ENCODE measurements around the gene TMEM132D.

The TMEM132D gene

DNA sequence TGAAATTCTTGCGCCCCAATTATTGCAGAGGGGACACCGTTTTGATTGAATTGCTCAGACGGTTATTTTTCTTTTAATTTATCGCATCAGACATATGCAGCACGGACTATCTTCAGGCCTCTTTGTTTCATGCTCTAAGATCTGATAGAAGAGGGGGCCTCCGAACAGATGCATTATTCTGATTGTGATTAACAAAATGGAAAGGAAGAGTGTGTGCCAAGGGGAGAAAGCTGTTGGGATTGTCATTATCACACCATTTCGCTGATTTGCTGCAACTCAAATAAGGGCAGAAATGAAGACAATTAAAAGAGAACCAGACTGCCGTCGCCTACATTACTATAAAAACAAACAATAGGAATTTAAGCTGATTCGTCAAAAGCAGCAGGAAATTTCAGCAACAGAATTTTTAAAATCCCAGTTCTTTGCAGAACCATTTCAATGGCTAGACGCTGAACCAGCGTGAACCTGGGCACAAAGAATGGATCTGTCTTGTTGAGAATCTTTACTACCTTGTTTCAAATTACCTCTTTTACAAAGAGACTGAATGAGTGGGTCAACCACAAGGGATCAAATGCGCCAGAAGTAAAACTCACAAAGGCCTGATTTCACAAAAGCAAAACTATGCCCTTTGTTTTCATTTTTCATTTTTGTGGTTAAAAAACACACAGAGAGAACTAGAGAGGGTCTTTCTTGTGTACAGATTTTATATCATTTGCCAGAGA is 30.6 kb downstream of the TMEM132D start:
- DNase-seq (ENCODE audit: low read depth) = no peak

GRCh38 chr12:129871991-129872972 is 31.5 kb downstream of the TMEM132D start:
- DNase-seq (ENCODE audit: low read depth) = no peak

GRCh38 chr12:129870796-129871195 is 33.0 kb downstream of the TMEM132D start:
- no peak for DNase-seq (ENCODE audit: low read depth)

DNA sequence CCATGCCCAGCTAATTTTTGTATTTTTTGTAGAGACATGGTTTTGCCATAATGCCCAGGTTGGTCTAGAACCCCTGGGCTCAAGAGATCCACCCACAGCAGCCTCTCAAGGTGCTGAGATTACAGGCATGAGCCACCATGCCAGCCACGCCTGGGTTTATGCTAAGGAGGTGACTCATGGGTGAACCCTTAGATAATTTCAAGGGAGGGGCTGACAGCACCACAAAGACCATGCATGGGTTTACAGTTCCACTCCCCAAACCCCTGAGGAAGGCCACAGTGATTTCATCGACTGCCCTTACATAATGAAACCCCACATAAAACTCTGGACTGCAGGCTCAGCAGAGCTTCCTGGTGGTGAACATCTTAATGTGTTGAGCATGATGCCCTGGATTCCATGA is 33.7 kb downstream of the TMEM132D start:
- DNase-seq (ENCODE audit: low read depth) = no peak

GRCh38 chr12:129868575-129868974 is 35.2 kb downstream of the TMEM132D start:
- no peak for DNase-seq (ENCODE audit: low read depth)

GRCh38 chr12:129863938-129864337 is 39.9 kb downstream of the TMEM132D start:
- no peak for DNase-seq (ENCODE audit: low read depth)

- no peak for DNase-seq (ENCODE audit: low read depth)
These were observed 41.2 kb downstream of the TMEM132D start for GRCh38 chr12:129862561-129863175.

GRCh38 chr12:129861951-129862350 is 41.9 kb downstream of the TMEM132D start:
- no peak for DNase-seq (ENCODE audit: low read depth)

GRCh38 chr12:129854591-129854990 is 49.2 kb downstream of the TMEM132D start:
- no peak for DNase-seq (ENCODE audit: low read depth)

DNA sequence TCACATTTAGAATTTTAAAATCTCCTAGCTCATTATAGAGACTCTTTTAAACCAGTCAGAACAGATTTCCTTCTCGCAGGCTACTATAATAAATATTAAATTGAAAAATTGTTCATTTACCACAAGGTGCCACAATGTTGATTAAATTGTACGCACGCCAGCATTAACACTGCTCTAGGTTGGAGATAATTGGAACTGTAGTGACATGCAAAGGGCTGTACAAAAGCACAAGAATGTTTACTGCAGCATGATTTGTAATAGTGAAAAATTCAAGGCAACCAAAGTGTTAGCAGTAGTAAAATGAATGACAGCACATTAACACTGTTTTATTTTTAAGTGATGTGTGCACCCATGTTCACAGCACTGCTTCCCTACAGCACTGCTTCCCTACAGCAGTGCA is 52.5 kb downstream of the TMEM132D start:
- DNase-seq (ENCODE audit: low read depth) = no peak

DNA sequence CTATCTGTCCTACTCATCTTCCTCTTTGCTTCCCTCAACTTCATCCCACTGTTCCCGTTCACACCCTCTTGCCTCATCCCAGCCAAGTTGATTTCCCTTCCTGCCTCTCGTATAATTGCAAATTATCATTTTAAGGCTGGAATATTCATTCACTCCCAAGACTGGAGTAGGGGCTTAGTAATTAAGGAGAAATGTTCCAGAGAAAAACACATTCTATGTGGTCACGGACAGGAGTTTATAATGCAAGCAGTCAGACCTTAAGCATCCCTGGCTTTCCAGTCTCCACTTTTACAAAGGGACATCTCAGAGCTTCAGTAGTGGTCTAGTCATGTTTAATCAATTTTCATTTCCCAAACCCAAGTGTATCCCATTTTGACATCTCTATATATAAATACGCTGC is 54.9 kb downstream of the TMEM132D start:
- DNase-seq (ENCODE audit: low read depth) = no peak

GRCh38 chr12:129847063-129847462 is 56.8 kb downstream of the TMEM132D start:
- DNase-seq (ENCODE audit: low read depth) = no peak

DNA sequence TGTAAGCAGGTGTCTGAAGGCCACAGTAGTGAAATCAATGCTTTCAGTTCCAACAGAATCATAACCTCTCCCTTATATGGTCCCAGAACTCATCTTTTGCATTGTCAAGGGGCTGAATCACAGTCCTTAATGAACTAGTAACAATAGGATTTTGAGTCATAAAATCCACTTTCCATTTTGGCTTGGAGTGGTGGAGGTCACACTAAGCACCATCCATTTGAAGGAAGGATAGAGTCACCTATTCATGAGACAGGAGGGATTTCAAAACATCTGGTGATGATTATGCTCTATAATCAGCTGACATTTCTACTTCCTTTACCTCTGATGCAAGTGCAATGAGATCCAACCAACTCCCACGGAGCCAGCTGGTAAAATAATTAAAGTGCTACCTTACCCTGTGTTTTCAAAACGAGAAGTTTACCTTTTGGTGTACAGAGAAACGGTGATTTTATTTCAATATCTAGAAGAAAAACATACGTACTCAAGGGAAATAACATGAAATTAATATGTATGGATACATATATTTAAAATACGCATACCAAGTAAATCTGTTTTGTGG is 59.1 kb downstream of the TMEM132D start:
- no peak for DNase-seq (ENCODE audit: low read depth)

GRCh38 chr12:129841251-129841650 is 62.6 kb downstream of the TMEM132D start:
- no peak for DNase-seq (ENCODE audit: low read depth)

DNA sequence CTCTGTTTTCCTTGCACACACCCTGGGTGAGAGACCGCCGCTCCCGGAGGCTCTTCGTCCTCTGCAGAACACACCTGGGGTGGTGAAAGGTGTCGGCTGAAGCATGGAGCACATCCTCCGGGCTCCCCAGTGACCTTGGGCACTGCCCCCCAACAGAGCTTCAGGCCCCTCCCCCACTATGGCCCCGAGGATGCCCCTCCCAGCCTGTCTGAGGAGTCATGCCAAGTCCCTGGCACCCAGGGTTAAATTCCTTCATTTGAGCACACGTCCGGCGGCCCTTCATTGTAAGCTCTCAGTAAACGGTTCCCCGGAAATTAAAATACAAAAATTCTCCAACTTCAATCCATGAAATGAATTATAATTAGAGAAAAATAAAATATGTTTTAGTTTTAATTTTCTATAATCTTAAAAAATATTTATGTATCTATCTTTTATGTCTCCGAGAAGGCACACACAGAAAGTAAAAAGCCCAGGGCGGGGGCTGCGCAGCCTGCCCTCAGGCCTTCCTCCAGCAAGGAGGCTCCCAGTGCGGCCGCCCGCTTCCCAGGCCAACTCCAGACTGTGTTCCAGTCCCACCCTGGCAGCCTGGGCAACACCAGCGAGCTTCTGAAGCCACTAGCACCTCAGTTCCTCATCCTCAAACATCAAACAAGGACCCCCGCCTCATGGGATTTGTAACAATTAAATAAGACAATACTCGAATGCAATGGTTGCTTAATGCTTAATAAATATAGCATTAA is 63.5 kb downstream of the TMEM132D start:
- DNase-seq (ENCODE audit: low read depth) = no peak

DNA sequence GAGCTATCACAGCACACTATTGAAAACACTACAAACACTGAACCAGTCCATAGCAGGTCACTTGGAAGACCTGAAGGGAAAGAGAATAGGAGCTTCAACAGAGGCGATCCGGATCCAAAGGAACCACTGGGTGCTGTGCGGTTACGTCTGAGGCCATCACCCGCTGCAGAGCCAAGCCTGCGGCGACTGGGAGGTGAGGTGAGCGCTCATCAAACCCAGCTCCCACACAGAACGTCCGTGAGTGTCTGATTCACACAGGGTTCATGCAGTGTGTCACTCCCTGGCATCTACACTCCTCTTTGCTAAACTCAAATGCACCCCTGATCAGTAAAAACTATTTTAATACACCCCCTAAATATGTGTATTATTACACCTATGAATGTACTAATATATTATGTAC is 64.1 kb downstream of the TMEM132D start:
- DNase-seq (ENCODE audit: low read depth) = no peak

DNA sequence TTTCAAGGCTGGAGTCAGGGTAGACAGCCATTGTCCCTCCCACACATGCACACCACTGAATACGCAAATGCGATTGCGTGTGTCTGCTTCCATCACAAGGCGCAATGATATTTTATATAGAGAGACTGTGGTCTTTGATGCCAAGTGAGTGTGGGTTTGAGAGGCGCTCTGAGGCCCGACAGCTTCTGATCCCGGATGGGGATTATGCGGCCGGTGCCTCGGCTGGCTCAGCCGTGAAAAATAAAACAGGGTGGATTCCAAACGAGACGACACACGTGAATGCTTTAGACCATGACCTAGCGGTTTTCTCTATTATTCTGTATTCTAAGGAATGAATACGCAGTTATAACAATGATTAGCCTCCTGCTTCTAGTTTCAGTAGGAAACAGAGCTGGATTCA is 72.5 kb downstream of the TMEM132D start:
- DNase-seq (ENCODE audit: low read depth) = no peak

- no peak for DNase-seq (ENCODE audit: low read depth)
These were observed 73.0 kb downstream of the TMEM132D start for GRCh38 chr12:129830796-129831195.

GRCh38 chr12:129827866-129828384 is 75.9 kb downstream of the TMEM132D start:
- no peak for DNase-seq (ENCODE audit: low read depth)

DNA sequence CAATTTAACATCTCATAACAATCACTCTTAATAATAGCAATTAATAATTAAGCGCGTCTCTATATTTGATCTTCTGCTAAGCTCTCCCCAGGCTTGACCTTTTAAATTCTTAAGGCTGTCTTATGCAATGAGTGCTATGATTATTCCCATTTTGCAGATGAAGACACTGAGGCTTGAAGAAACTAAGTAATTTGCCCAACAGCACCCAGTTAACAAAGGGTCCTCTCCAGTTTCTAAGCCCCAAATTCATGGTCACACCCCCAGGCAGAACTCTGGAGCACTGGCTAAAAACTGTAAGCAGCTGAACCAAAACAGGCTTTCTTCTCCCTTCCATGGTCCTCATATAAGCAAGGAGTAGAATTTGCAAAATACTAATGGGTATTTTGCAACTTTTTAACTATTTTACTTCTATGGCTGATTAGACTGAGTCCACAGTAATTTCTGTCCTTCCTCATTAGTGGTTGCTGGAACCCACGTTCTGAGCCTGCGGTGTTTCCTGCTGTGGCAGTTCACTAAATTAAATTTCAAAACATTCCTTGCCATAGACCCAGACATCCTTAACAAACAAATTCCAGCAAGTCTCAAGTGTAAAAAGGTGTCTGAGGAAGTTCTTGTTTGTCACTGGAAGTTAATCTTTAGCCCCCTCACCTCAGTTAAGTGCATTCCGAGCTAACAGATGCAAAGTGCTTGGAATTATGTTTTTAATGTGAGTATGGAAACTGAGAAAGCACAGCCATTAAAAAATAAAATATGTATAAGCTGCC is 76.5 kb downstream of the TMEM132D start:
- DNase-seq (ENCODE audit: low read depth) = no peak

- no peak for DNase-seq (ENCODE audit: low read depth)
These were observed 77.6 kb downstream of the TMEM132D start for GRCh38 chr12:129826273-129826672.

Measured in amniotic epithelial cell (primary cell).